ENCODE data around the gene LSM14A. TPM values are rescaled to one million over a fixed set of nuclear protein-coding genes. Genes with fewer than 3 reads are reported as not detected.

Gene LSM14A
- 79.6 and 101 TPM in 2 replicates for polyA plus RNA-seq (2011; rRNA removed)
- 91.1 and 122 TPM in 2 replicates for polyA minus RNA-seq (2011; rRNA and poly(A)+ RNA removed)

GRCh38 chr19:34171877-34172660, at the start of gene LSM14A:
Gene LSM14A (plus strand): TSS chr19:34172504. CDS start chr19:34172643, 139 bp downstream.
- Histone ChIP-seq H3K27me3 (ENCODE audit: control insufficient read depth, insufficient read depth, low read length) (no peaks in the 10 kb centered on the region), H3K36me3 (ENCODE audit: control insufficient read depth, insufficient read depth, low read length) (no peaks in the 10 kb centered on the region), H3K4me3 (ENCODE audit: low read depth, low read length) (peak within 1 kb of the TSS; percentile 99)
- DNase-seq (ENCODE audit: low read depth) = no peak
- POLR2A ChIA-PET = no interaction called here
- TF ChIP-seq CTCF (IDR thresholded peaks at IDR 0.05; ENCODE audit: insufficient read depth, low read depth, low read length) = no peak
- CTCF ChIA-PET = interaction anchor here (0.6 to 1.2 kb wide), 2 partner anchors 29 to 171 kb away, joined by 3 read pairs; no protein-coding TSS in a partner anchor

GRCh38 chr19:34124828-34125227, 47.5 kb upstream of the LSM14A start:
- peaks cover 2% of the 10 kb centered on the region; the same call in 1 of the 2 replicates for H3K27me3 ChIP-seq (ENCODE audit: control insufficient read depth, insufficient read depth, low read length)
- ChIA-PET POLR2A (no interaction called here), CTCF (interaction anchor here (1.4 to 1.6 kb wide), 5 partner anchors 15 to 347 kb away, joined by 3 to 7 read pairs (median 5); no protein-coding TSS in a partner anchor)
- H3K36me3 ChIP-seq (ENCODE audit: control insufficient read depth, insufficient read depth, low read length) = no peaks in the 10 kb centered on the region
- no peak for DNase-seq (ENCODE audit: low read depth)
- no peak overlapping the region for H3K4me3 ChIP-seq (ENCODE audit: low read depth, low read length)
- no peak for TF ChIP-seq CTCF (IDR thresholded peaks at IDR 0.05; ENCODE audit: insufficient read depth, low read depth, low read length)

DNA sequence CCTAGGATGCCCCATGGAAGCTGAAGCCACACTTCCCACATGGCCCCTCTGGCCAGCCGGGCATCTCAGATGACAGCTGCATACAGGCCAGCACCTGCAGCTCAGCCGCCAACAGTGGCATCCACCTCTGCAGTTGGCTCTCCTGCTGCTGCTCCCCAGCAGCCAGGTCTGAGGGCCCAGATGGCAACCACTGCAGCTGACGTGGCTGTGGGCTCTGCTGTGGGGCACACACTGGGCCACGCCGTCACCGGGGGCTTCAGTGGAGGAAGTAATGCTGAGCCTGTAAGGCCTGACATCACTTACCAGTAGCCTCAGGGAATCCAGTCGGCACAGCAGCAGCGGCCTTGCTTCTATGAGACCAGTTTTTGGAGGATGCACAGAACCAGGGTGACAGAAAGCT, 45.3 kb upstream of the LSM14A start:
- no peaks in the 10 kb centered on the region for H3K36me3 ChIP-seq (ENCODE audit: control insufficient read depth, insufficient read depth, low read length)
- ChIA-PET CTCF (interaction anchor here (0.8 to 2.2 kb wide), 5 partner anchors 17 to 349 kb away, joined by 3 to 8 read pairs (median 4); no protein-coding TSS in a partner anchor), POLR2A (no interaction called here)
- H3K27me3 ChIP-seq (ENCODE audit: control insufficient read depth, insufficient read depth, low read length) = peaks cover 2% of the 10 kb centered on the region; the same call in 1 of the 2 replicates
- no peak for TF ChIP-seq CTCF (IDR thresholded peaks at IDR 0.05; ENCODE audit: insufficient read depth, low read depth, low read length)
- no peak for DNase-seq (ENCODE audit: low read depth)
- no peak overlapping the region for H3K4me3 ChIP-seq (ENCODE audit: low read depth, low read length)

DNA sequence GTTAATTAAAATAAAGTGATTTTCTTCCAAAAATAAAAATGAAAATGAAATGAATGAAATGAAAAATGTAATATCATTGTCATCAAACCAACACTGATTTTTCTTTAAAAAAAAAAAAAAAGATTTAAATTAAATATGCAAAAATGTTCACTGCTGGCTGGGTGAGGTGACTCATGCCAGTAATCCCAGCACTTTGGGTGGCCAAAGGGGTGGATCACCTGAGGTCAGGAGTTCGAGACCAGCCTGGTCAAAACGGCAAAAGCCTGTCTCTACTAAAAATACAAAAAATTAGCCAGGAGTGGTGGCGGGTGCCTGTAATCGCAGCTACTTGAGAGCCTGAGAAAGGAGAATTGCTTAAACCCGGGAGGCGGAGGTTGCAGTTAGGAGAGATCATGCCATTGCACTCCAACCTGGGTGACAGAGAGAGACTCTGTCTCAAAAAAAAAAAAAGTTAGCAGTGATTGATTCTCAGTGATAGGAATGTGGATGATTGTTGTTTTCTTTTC, 44.6 kb upstream of the LSM14A start:
- H3K4me3 ChIP-seq (ENCODE audit: low read depth, low read length) = no peak overlapping the region
- H3K27me3 ChIP-seq (ENCODE audit: control insufficient read depth, insufficient read depth, low read length) = peaks cover 2% of the 10 kb centered on the region; the same call in 1 of the 2 replicates
- H3K36me3 ChIP-seq (ENCODE audit: control insufficient read depth, insufficient read depth, low read length) = no peaks in the 10 kb centered on the region
- DNase-seq (ENCODE audit: low read depth) = no peak
- ChIA-PET CTCF (interaction anchor here (0.6 to 2.2 kb wide), 4 partner anchors 16 to 350 kb away, joined by 3 to 8 read pairs (median 4); no protein-coding TSS in a partner anchor), POLR2A (no interaction called here)
- TF ChIP-seq CTCF (IDR thresholded peaks at IDR 0.05; ENCODE audit: insufficient read depth, low read depth, low read length) = no peak

DNA sequence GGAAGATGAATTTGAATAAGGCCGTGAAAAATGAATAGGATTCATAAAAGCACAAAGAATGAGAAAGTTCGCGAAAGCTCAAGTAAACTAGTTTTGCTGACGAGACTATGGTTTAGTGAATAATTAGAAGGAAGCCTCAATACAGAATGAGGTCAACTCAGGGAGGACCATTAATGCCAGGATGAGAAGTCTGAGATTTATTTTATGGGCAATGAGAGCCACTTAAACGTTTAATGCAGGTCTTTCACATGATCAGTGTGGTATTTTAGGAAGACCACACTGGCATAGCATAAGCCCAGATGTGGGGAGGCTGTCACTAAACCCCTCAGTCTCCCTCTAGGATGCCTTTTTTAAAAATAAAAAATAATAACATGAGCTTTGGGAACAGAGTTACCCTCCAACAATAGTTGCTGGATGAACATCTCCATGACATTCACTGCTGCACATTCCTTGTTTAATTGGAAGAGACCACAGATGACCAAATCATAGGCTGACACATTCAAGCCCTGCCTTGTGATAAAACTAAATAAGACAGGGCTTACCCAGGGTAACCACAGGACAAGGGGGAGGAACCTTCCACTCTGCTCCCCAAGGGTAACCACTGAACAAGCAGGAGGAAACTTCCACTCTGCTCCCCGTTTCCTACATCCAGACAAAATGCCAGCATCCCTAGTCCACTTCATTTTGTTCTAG, 43.6 kb upstream of the LSM14A start:
- no peaks in the 10 kb centered on the region for H3K36me3 ChIP-seq (ENCODE audit: control insufficient read depth, insufficient read depth, low read length)
- ChIA-PET POLR2A (no interaction called here), CTCF (interaction anchor here (0.6 to 2.2 kb wide), 3 partner anchors 8 to 55 kb away, joined by 3 to 8 read pairs (median 6); no protein-coding TSS in a partner anchor)
- TF ChIP-seq CTCF (IDR thresholded peaks at IDR 0.05; ENCODE audit: insufficient read depth, low read depth, low read length) = no peak
- H3K27me3 ChIP-seq (ENCODE audit: control insufficient read depth, insufficient read depth, low read length) = no peaks in the 10 kb centered on the region
- H3K4me3 ChIP-seq (ENCODE audit: low read depth, low read length) = no peak overlapping the region
- DNase-seq (ENCODE audit: low read depth) = no peak
